ENCODE measurements around the gene TMEM145.

TMEM145 gene

GRCh38 chr19:42281827-42282762, 31.0 kb upstream of the TMEM145 start:
- no peaks in the 10 kb centered on the region for H3K27me3 Mint-ChIP-seq (ENCODE audit: low read depth)
- no peaks in the 10 kb centered on the region for H3K9me3 Mint-ChIP-seq
- H3K36me3 Mint-ChIP-seq (ENCODE audit: low read depth), result peaks cover 10% of the 10 kb centered on the region
- H3K4me3 Mint-ChIP-seq, result no peak overlapping the region
- H3K27ac Mint-ChIP-seq, result no peak overlapping the region
- no peak for DNase-seq (ENCODE audit: low spot score)
- H3K4me1 Mint-ChIP-seq (ENCODE audit: low read depth), result peaks cover 46% of the 10 kb centered on the region

- no peaks in the 10 kb centered on the region for H3K27me3 Mint-ChIP-seq (ENCODE audit: low read depth)
- H3K27ac Mint-ChIP-seq, result no peak overlapping the region
- H3K36me3 Mint-ChIP-seq (ENCODE audit: low read depth), result peaks cover 10% of the 10 kb centered on the region
- H3K4me3 Mint-ChIP-seq, result no peak overlapping the region
- H3K4me1 Mint-ChIP-seq (ENCODE audit: low read depth), result peaks cover 43% of the 10 kb centered on the region
- no peak for DNase-seq (ENCODE audit: low spot score)
- H3K9me3 Mint-ChIP-seq, result no peaks in the 10 kb centered on the region
These were observed 30.3 kb upstream of the TMEM145 start for GRCh38 chr19:42282819-42283187.

GRCh38 chr19:42283188-42284065, 29.7 kb upstream of the TMEM145 start:
- DNase-seq (ENCODE audit: low spot score), result peak; percentile 92
- no peak overlapping the region for H3K4me3 Mint-ChIP-seq
- no peaks in the 10 kb centered on the region for H3K9me3 Mint-ChIP-seq
- peaks cover 8% of the 10 kb centered on the region for H3K36me3 Mint-ChIP-seq (ENCODE audit: low read depth)
- H3K27ac Mint-ChIP-seq, result no peak overlapping the region
- H3K4me1 Mint-ChIP-seq (ENCODE audit: low read depth), result peaks cover 40% of the 10 kb centered on the region
- H3K27me3 Mint-ChIP-seq (ENCODE audit: low read depth), result no peaks in the 10 kb centered on the region

GRCh38 chr19:42284066-42284501, 29.0 kb upstream of the TMEM145 start:
- H3K4me3 Mint-ChIP-seq, result no peak overlapping the region
- no peaks in the 10 kb centered on the region for H3K9me3 Mint-ChIP-seq
- H3K4me1 Mint-ChIP-seq (ENCODE audit: low read depth), result peaks cover 34% of the 10 kb centered on the region
- H3K27ac Mint-ChIP-seq, result no peak overlapping the region
- peak; percentile 79 for DNase-seq (ENCODE audit: low spot score)
- no peaks in the 10 kb centered on the region for H3K27me3 Mint-ChIP-seq (ENCODE audit: low read depth)
- H3K36me3 Mint-ChIP-seq (ENCODE audit: low read depth), result peaks cover 12% of the 10 kb centered on the region

- H3K27me3 Mint-ChIP-seq (ENCODE audit: low read depth), result no peaks in the 10 kb centered on the region
- H3K36me3 Mint-ChIP-seq (ENCODE audit: low read depth), result peaks cover 13% of the 10 kb centered on the region
- no peaks in the 10 kb centered on the region for H3K9me3 Mint-ChIP-seq
- peaks cover 28% of the 10 kb centered on the region for H3K4me1 Mint-ChIP-seq (ENCODE audit: low read depth)
- DNase-seq (ENCODE audit: low spot score), result no peak
- peak overlapping the region; percentile 94 for H3K27ac Mint-ChIP-seq
- peak overlapping the region; percentile 94 for H3K4me3 Mint-ChIP-seq
These were observed 28.3 kb upstream of the TMEM145 start for GRCh38 chr19:42284591-42285341.

- no peaks in the 10 kb centered on the region for H3K27me3 Mint-ChIP-seq (ENCODE audit: low read depth)
- peaks cover 28% of the 10 kb centered on the region for H3K4me1 Mint-ChIP-seq (ENCODE audit: low read depth)
- no peaks in the 10 kb centered on the region for H3K9me3 Mint-ChIP-seq
- H3K36me3 Mint-ChIP-seq (ENCODE audit: low read depth), result peaks cover 13% of the 10 kb centered on the region
- no peak for DNase-seq (ENCODE audit: low spot score)
- peak overlapping the region; percentile 94 for H3K4me3 Mint-ChIP-seq
- H3K27ac Mint-ChIP-seq, result peak overlapping the region; percentile 64
These were observed 27.6 kb upstream of the TMEM145 start for GRCh38 chr19:42285541-42285941.

GRCh38 chr19:42285988-42286348, 27.1 kb upstream of the TMEM145 start:
- Mint-ChIP-seq H3K36me3 (ENCODE audit: low read depth) (peaks cover 13% of the 10 kb centered on the region), H3K4me1 (ENCODE audit: low read depth) (peaks cover 28% of the 10 kb centered on the region), H3K27me3 (ENCODE audit: low read depth) (no peaks in the 10 kb centered on the region), H3K4me3 (peak overlapping the region; percentile 94), H3K9me3 (no peaks in the 10 kb centered on the region), H3K27ac (peak overlapping the region; percentile 64)
- no peak for DNase-seq (ENCODE audit: low spot score)

- Mint-ChIP-seq H3K4me1 (ENCODE audit: low read depth) (peaks cover 25% of the 10 kb centered on the region), H3K4me3 (peak overlapping the region; percentile 49), H3K36me3 (ENCODE audit: low read depth) (peaks cover 15% of the 10 kb centered on the region), H3K9me3 (no peaks in the 10 kb centered on the region), H3K27me3 (ENCODE audit: low read depth) (no peaks in the 10 kb centered on the region), H3K27ac (no peak overlapping the region)
- no peak for DNase-seq (ENCODE audit: low spot score)
These were observed 26.6 kb upstream of the TMEM145 start for GRCh38 chr19:42286349-42287016.

- Mint-ChIP-seq H3K27me3 (ENCODE audit: low read depth) (no peaks in the 10 kb centered on the region), H3K4me1 (ENCODE audit: low read depth) (peaks cover 21% of the 10 kb centered on the region), H3K4me3 (no peak overlapping the region), H3K9me3 (no peaks in the 10 kb centered on the region), H3K27ac (no peak overlapping the region), H3K36me3 (ENCODE audit: low read depth) (peaks cover 22% of the 10 kb centered on the region)
- DNase-seq (ENCODE audit: low spot score), result no peak
These were observed 25.9 kb upstream of the TMEM145 start for GRCh38 chr19:42287017-42287826.

- Mint-ChIP-seq H3K27me3 (ENCODE audit: low read depth) (no peaks in the 10 kb centered on the region), H3K36me3 (ENCODE audit: low read depth) (peaks cover 26% of the 10 kb centered on the region), H3K27ac (no peak overlapping the region), H3K9me3 (no peaks in the 10 kb centered on the region), H3K4me3 (no peak overlapping the region), H3K4me1 (ENCODE audit: low read depth) (peaks cover 17% of the 10 kb centered on the region)
- DNase-seq (ENCODE audit: low spot score), result no peak
These were observed 25.3 kb upstream of the TMEM145 start for GRCh38 chr19:42287827-42288107.

GRCh38 chr19:42288387-42288786, 24.7 kb upstream of the TMEM145 start:
- no peak overlapping the region for H3K4me3 Mint-ChIP-seq
- H3K4me1 Mint-ChIP-seq (ENCODE audit: low read depth), result peaks cover 17% of the 10 kb centered on the region
- no peaks in the 10 kb centered on the region for H3K9me3 Mint-ChIP-seq
- peaks cover 29% of the 10 kb centered on the region for H3K36me3 Mint-ChIP-seq (ENCODE audit: low read depth)
- H3K27ac Mint-ChIP-seq, result no peak overlapping the region
- H3K27me3 Mint-ChIP-seq (ENCODE audit: low read depth), result no peaks in the 10 kb centered on the region
- no peak for DNase-seq (ENCODE audit: low spot score)

GRCh38 chr19:42288881-42289555, 24.1 kb upstream of the TMEM145 start:
- H3K4me3 Mint-ChIP-seq, result no peak overlapping the region
- H3K27ac Mint-ChIP-seq, result no peak overlapping the region
- H3K27me3 Mint-ChIP-seq (ENCODE audit: low read depth), result no peaks in the 10 kb centered on the region
- DNase-seq (ENCODE audit: low spot score), result no peak
- peaks cover 17% of the 10 kb centered on the region for H3K4me1 Mint-ChIP-seq (ENCODE audit: low read depth)
- H3K9me3 Mint-ChIP-seq, result no peaks in the 10 kb centered on the region
- H3K36me3 Mint-ChIP-seq (ENCODE audit: low read depth), result peaks cover 29% of the 10 kb centered on the region
